GM12878 (cell line): ENCODE measurements around the gene SORL1. TPM values are rescaled to one million over a fixed set of nuclear protein-coding genes. Genes with fewer than 3 reads are reported as not detected.

Source experiments
- ATF2 ChIP-seq: IDR thresholded peaks from 2 replicates; pipeline ENCODE4 v1.6.1; 2012; ENCODE audit warnings: low read length, inconsistent platforms
- BCL11A ChIP-seq: IDR thresholded peaks from 2 replicates; pipeline ENCODE4 v1.6.1; 2011; ENCODE audit warnings: low read depth, low read length
- E2F8 ChIP-seq: fragments of 450-650 bp; IDR thresholded peaks from 2 replicates; pipeline ENCODE4 v1.6.1; 2018; ENCODE audit warnings: mild to moderate bottlenecking, low read depth, moderate library complexity; ENCODE audit not compliant: partially characterized antibody
- EP300 ChIP-seq, 2 experiments: fragments of 150-350 bp in 1 of 2; IDR thresholded peaks; 2 replicates each; pipeline ENCODE4 v1.6.1; 2011 to 2012; ENCODE audit warnings: low read depth in 2 of 2, low read length in 2 of 2, borderline replicate concordance in 1 of 2, improper control_type of control experiment in 1 of 2, inconsistent platforms in 1 of 2; ENCODE audit not compliant: control insufficient read depth in 1 of 2
- EZH2 ChIP-seq: IDR thresholded peaks from 2 replicates; pipeline ENCODE4 v1.6.1; 2012; ENCODE audit warnings: low read depth, mild to moderate bottlenecking, control low read depth, inconsistent platforms, low read length, borderline replicate concordance; ENCODE audit not compliant: control insufficient read depth
- GATAD2B ChIP-seq: fragments of 450-650 bp; conservative IDR thresholded peaks from 2 replicates; pipeline ENCODE4 v1.6.1; 2017; ENCODE audit warnings: low read depth, mild to moderate bottlenecking, moderate library complexity
- IRF5 ChIP-seq: fragments of 450-650 bp; IDR thresholded peaks from 2 replicates; pipeline ENCODE4 v1.6.1; 2017; ENCODE audit warnings: borderline replicate concordance
- JUNB ChIP-seq: IDR thresholded peaks from 2 replicates; pipeline ENCODE4 v1.6.1; 2016; ENCODE audit warnings: antibody characterized with exemption, mild to moderate bottlenecking
- KAT2A ChIP-seq: conservative IDR thresholded peaks from 2 replicates; pipeline ENCODE4 v1.6.1; 2011; ENCODE audit warnings: low read depth, low read length; ENCODE audit not compliant: control insufficient read depth
- NR2C2 ChIP-seq: IDR thresholded peaks from 2 replicates; pipeline ENCODE4 v1.6.1; 2011; ENCODE audit warnings: borderline replicate concordance, low read depth; ENCODE audit not compliant: control insufficient read depth, insufficient read length
- PAX5 ChIP-seq: IDR thresholded peaks from 2 replicates; pipeline ENCODE4 v1.6.1; 2011; ENCODE audit warnings: low read depth, low read length, borderline replicate concordance
- RAD21 ChIP-seq: IDR thresholded peaks from 2 replicates; pipeline ENCODE4 v1.6.1; 2011; ENCODE audit warnings: mild to moderate bottlenecking, low read depth, low read length, moderate library complexity; ENCODE audit not compliant: insufficient read depth
- RCOR1 ChIP-seq: conservative IDR thresholded peaks from 2 replicates; pipeline ENCODE4 v1.6.1; 2012; ENCODE audit warnings: low read depth, low read length, improper control_type of control experiment
- RELA ChIP-seq: fragments of 450-650 bp; IDR thresholded peaks from 2 replicates; pipeline ENCODE4 v1.8.0; 2014; ENCODE audit warnings: borderline replicate concordance; ENCODE audit not compliant: partially characterized antibody
- SMC3 ChIP-seq: IDR thresholded peaks from 2 replicates; pipeline ENCODE4 v1.6.1; 2011; ENCODE audit warnings: low read length, improper control_type of control experiment, borderline replicate concordance
- SREBF1 ChIP-seq: IDR thresholded peaks from 2 replicates; pipeline ENCODE4 v1.6.1; 2012; ENCODE audit warnings: mild to moderate bottlenecking, low read length
- SUZ12 ChIP-seq: fragments of 200-600 bp; sonication (generic); IDR thresholded peaks from one replicate; pipeline ENCODE4 v1.6.1; 2018; ENCODE audit warnings: antibody characterized with exemption, mild to moderate bottlenecking; ENCODE audit not compliant: unreplicated experiment
- ZBTB40 ChIP-seq: fragments of 450-650 bp; IDR thresholded peaks from 2 replicates; pipeline ENCODE4 v1.6.1; 2016; ENCODE audit warnings: mild to moderate bottlenecking, moderate library complexity, borderline replicate concordance
- ZNF217 ChIP-seq: fragments of 450-650 bp; IDR thresholded peaks from 2 replicates; pipeline ENCODE4 v1.6.1; 2017; ENCODE audit warnings: antibody characterized with exemption, mild to moderate bottlenecking
- ZSCAN29 ChIP-seq: fragments of 450-650 bp; IDR thresholded peaks from 2 replicates; pipeline ENCODE4 v1.6.1; 2017; ENCODE audit warnings: mild to moderate bottlenecking, moderate library complexity
- polyA plus RNA-seq, 11 experiments: library from polyadenylated mRNA; depleted of rRNA in 4 of 11; unstranded in 6 of 11; stranded (reverse) in 5 of 11; fragments of >200 nt; fragmentation: Nextera tagmentation in 4 of 11; fragmentation: Illumina TruSeq in 1 of 11; extraction: Ambion mirVana in 4 of 11; extraction: Trizol in 1 of 11; gene quantifications; 1 replicate in 1 of 11; 2 replicates in 10 of 11; pipeline versions ENCODE4 v1.2.1 to v1.2.3, GENCODE V29; 2011 to 2016; ENCODE audit warnings: inconsistent platforms in 2 of 11, missing spikeins in 2 of 11, low read depth in 1 of 11
- total RNA-seq, 4 experiments: library from RNA; depleted of rRNA in 3 of 4; stranded (reverse); fragments of >200 nt in 3 of 4; fragmentation: Illumina TruSeq in 1 of 4; extraction: Trizol in 1 of 4; gene quantifications; 2 replicates each; pipeline versions ENCODE4 v1.2.1 to v1.2.3, GENCODE V29; 2013 to 2021

SORL1 gene
- total and polyA plus RNA-seq, 10 of the 15 experiments (the other 5 are each of a cell fraction or from before 2014, with no cell fraction given), result 20.2 to 107 (median 59.9) TPM

- TF ChIP-seq IRF5 (no peak), EP300 (IDR thresholded peaks at IDR 0.05; ENCODE audit: borderline replicate concordance in 1 of 2, control insufficient read depth in 1 of 2, low read depth in 2 of 2, low read length in 2 of 2) (peak; percentile 86 to 91), SUZ12 (no peak), SREBF1 (no peak), GATAD2B (peak; percentile 75; the same call in 1 of the 2 replicates), RCOR1 (no peak), ZNF217 (no peak), JUNB (peak; percentile 75), KAT2A (no peak), ATF2 (peak; percentile 69), ZSCAN29 (no peak), E2F8 (no peak), BCL11A (peak; percentile 94), RELA (no peak), SMC3 (0 out of 2 replicates have a peak, but pooled peaks have one; percentile 4), ZBTB40 (no peak), RAD21 (no peak), NR2C2 (no peak), PAX5 (peak; percentile 94), EZH2 (no peak)
Measured at GRCh38 chr11:121575250-121575962, 123.3 kb downstream of the SORL1 start (continued).
